Urinary bladder (tissue), 4 donors: Measurements from ENCODE around the gene DAZL. TPM values are rescaled to one million over a fixed set of nuclear protein-coding genes. Genes with fewer than 3 reads are reported as not detected.

Experiments used
- DNase-seq: peaks from one replicate; pipeline ENCODE4 v3.0.0-alpha.2; 2015; ENCODE audit errors: extremely low spot score
- H3K27ac ChIP-seq: one replicate; pipeline ENCODE4 v1.5.1; 2013; ENCODE audit warnings: low read depth, mild to moderate bottlenecking, moderate library complexity
- H3K36me3 ChIP-seq: one replicate; pipeline ENCODE4 v1.6.1; 2013; ENCODE audit warnings: mild to moderate bottlenecking, moderate library complexity; ENCODE audit not compliant: insufficient read depth
- H3K4me1 ChIP-seq: one replicate; pipeline ENCODE4 v1.6.1; 2013; ENCODE audit warnings: mild to moderate bottlenecking, moderate library complexity; ENCODE audit not compliant: insufficient read depth
- H3K4me3 ChIP-seq: one replicate; pipeline ENCODE4 v1.5.1; 2013; ENCODE audit warnings: low read depth, low read length
- WGBS: extraction: QIAGEN DNeasy Blood & Tissue Kit; methylation state at CpG from one replicate; pipeline ENCODE4 v1.1.7; 2013; 5-methylcytosine and 5-hydroxymethylcytosine counted together
- polyA plus RNA-seq: library from polyadenylated mRNA; stranded (reverse); fragments of 200-250 nt; gene quantifications from one replicate; pipeline ENCODE4 v1.2.3, GENCODE V29; 2013
- total RNA-seq: library from RNA; depleted of rRNA; stranded (reverse); fragments of >200 nt; gene quantifications from one replicate; pipeline ENCODE4 v1.2.3, GENCODE V29; 2014
- donor health status: healthy with polysubstance abuse.
- donor health status: healthy.

The DAZL gene
- total and polyA plus RNA-seq, 2 donors, result not detected

GRCh38 chr3:16584880-16585279 is 20.3 kb downstream of the DAZL start:
- no peaks in the 10 kb centered on the region for H3K36me3 ChIP-seq
- no peak overlapping the region for H3K4me3 ChIP-seq
- 81% methylated on average over 2 of the region's 2 CpGs for WGBS
- no peak for DNase-seq
- H3K27ac ChIP-seq, result no peak overlapping the region
- no peaks in the 10 kb centered on the region for H3K4me1 ChIP-seq

GRCh38 chr3:16583551-16583950 is 21.7 kb downstream of the DAZL start:
- Histone ChIP-seq H3K36me3 (no peaks in the 10 kb centered on the region), H3K4me1 (no peaks in the 10 kb centered on the region), H3K4me3 (no peak overlapping the region), H3K27ac (no peak overlapping the region)
- no peak for DNase-seq
- 89% methylated on average over 5 of the region's 5 CpGs for WGBS

- H3K4me3 ChIP-seq, result no peak overlapping the region
- DNase-seq, result no peak
- no peaks in the 10 kb centered on the region for H3K36me3 ChIP-seq
- no peak overlapping the region for H3K27ac ChIP-seq
- no peaks in the 10 kb centered on the region for H3K4me1 ChIP-seq
- 56% methylated on average over 4 of the region's 4 CpGs for WGBS
Observed at GRCh38 chr3:16570113-16570512, 35.1 kb downstream of the DAZL start.

- no peak for DNase-seq
- no peaks in the 10 kb centered on the region for H3K36me3 ChIP-seq
- H3K27ac ChIP-seq, result no peak overlapping the region
- whole genome bisulfite sequencing, result 76% methylated on average over 2 of the region's 2 CpGs
- H3K4me3 ChIP-seq, result no peak overlapping the region
- H3K4me1 ChIP-seq, result no peaks in the 10 kb centered on the region
Observed at GRCh38 chr3:16568532-16568931, 36.7 kb downstream of the DAZL start.

GRCh38 chr3:16568115-16568514 is 37.1 kb downstream of the DAZL start:
- 43% methylated on average over 2 of the region's 2 CpGs for WGBS
- H3K4me1 ChIP-seq, result no peaks in the 10 kb centered on the region
- H3K27ac ChIP-seq, result no peak overlapping the region
- H3K4me3 ChIP-seq, result no peak overlapping the region
- H3K36me3 ChIP-seq, result no peaks in the 10 kb centered on the region
- no peak for DNase-seq

- no peak for DNase-seq
- no peaks in the 10 kb centered on the region for H3K36me3 ChIP-seq
- no peak overlapping the region for H3K4me3 ChIP-seq
- H3K4me1 ChIP-seq, result no peaks in the 10 kb centered on the region
- H3K27ac ChIP-seq, result no peak overlapping the region
- 78% methylated on average over 5 of the region's 5 CpGs for WGBS
Observed at GRCh38 chr3:16559653-16560365, 45.4 kb downstream of the DAZL start.

GRCh38 chr3:16554126-16554525 is 51.1 kb downstream of the DAZL start:
- 83% methylated on average over 4 of the region's 4 CpGs for WGBS
- no peak overlapping the region for H3K4me3 ChIP-seq
- H3K4me1 ChIP-seq, result no peaks in the 10 kb centered on the region
- H3K27ac ChIP-seq, result no peak overlapping the region
- no peak for DNase-seq
- no peaks in the 10 kb centered on the region for H3K36me3 ChIP-seq

GRCh38 chr3:16552757-16553156 is 52.5 kb downstream of the DAZL start:
- Histone ChIP-seq H3K4me3 (no peak overlapping the region), H3K36me3 (no peaks in the 10 kb centered on the region), H3K4me1 (no peaks in the 10 kb centered on the region), H3K27ac (no peak overlapping the region)
- WGBS, result 68% methylated on average over 3 of the region's 3 CpGs
- no peak for DNase-seq

- 91% methylated on average over 4 of the region's 4 CpGs for WGBS
- DNase-seq, result no peak
- Histone ChIP-seq H3K27ac (no peak overlapping the region), H3K36me3 (no peaks in the 10 kb centered on the region), H3K4me3 (no peak overlapping the region), H3K4me1 (no peaks in the 10 kb centered on the region)
Observed at GRCh38 chr3:16551342-16551976, 53.8 kb downstream of the DAZL start.

- Histone ChIP-seq H3K4me3 (no peak overlapping the region), H3K4me1 (no peaks in the 10 kb centered on the region), H3K27ac (no peak overlapping the region), H3K36me3 (no peaks in the 10 kb centered on the region)
- DNase-seq, result peak; percentile 82
- 13% methylated on average over 7 of the region's 7 CpGs for WGBS
Observed at GRCh38 chr3:16550676-16551341, 54.4 kb downstream of the DAZL start.

GRCh38 chr3:16550305-16550675 is 54.9 kb downstream of the DAZL start:
- H3K27ac ChIP-seq, result no peak overlapping the region
- H3K4me3 ChIP-seq, result no peak overlapping the region
- no peaks in the 10 kb centered on the region for H3K36me3 ChIP-seq
- H3K4me1 ChIP-seq, result no peaks in the 10 kb centered on the region
- DNase-seq, result no peak
- WGBS, result 26% methylated on average over 4 of the region's 4 CpGs

GRCh38 chr3:16548721-16549120 is 56.5 kb downstream of the DAZL start:
- DNase-seq, result no peak
- H3K4me1 ChIP-seq, result no peaks in the 10 kb centered on the region
- WGBS, result 85% methylated on average over 4 of the region's 4 CpGs

GRCh38 chr3:16547561-16548357 is 57.5 kb downstream of the DAZL start:
- Histone ChIP-seq H3K27ac (no peak overlapping the region), H3K36me3 (no peaks in the 10 kb centered on the region), H3K4me1 (no peaks in the 10 kb centered on the region), H3K4me3 (no peak overlapping the region)
- DNase-seq, result no peak
- 89% methylated on average over 4 of the region's 4 CpGs for WGBS

More at GRCh38 chr3:16548721-16549120, 56.5 kb downstream of the DAZL start:
- Histone ChIP-seq H3K36me3 (no peaks in the 10 kb centered on the region), H3K27ac (no peak overlapping the region), H3K4me3 (no peak overlapping the region)
